AG09309 (cell line): ENCODE results near the gene WDFY2.

Experiments
- DNase-seq: peaks from one replicate; pipeline ENCODE4 v3.0.0-alpha.2; 2010; ENCODE audit warnings: low read depth
- H3K4me3 ChIP-seq: 2 replicates; pipeline ENCODE4 v1.5.1; 2011; ENCODE audit warnings: mild to moderate bottlenecking, low read depth, low read length, moderate library complexity; ENCODE audit not compliant: control insufficient read depth
- TF ChIP-seq, protein P1 (sequence below): IDR thresholded peaks from 2 replicates; pipeline ENCODE4 v1.5.1; 2011; ENCODE audit warnings: mild to moderate bottlenecking, low read depth, low read length, inconsistent platforms; ENCODE audit not compliant: insufficient read depth, control insufficient read depth; ENCODE audit errors: missing control alignments

WDFY2 gene, protein sequence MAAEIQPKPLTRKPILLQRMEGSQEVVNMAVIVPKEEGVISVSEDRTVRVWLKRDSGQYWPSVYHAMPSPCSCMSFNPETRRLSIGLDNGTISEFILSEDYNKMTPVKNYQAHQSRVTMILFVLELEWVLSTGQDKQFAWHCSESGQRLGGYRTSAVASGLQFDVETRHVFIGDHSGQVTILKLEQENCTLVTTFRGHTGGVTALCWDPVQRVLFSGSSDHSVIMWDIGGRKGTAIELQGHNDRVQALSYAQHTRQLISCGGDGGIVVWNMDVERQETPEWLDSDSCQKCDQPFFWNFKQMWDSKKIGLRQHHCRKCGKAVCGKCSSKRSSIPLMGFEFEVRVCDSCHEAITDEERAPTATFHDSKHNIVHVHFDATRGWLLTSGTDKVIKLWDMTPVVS

DNA sequence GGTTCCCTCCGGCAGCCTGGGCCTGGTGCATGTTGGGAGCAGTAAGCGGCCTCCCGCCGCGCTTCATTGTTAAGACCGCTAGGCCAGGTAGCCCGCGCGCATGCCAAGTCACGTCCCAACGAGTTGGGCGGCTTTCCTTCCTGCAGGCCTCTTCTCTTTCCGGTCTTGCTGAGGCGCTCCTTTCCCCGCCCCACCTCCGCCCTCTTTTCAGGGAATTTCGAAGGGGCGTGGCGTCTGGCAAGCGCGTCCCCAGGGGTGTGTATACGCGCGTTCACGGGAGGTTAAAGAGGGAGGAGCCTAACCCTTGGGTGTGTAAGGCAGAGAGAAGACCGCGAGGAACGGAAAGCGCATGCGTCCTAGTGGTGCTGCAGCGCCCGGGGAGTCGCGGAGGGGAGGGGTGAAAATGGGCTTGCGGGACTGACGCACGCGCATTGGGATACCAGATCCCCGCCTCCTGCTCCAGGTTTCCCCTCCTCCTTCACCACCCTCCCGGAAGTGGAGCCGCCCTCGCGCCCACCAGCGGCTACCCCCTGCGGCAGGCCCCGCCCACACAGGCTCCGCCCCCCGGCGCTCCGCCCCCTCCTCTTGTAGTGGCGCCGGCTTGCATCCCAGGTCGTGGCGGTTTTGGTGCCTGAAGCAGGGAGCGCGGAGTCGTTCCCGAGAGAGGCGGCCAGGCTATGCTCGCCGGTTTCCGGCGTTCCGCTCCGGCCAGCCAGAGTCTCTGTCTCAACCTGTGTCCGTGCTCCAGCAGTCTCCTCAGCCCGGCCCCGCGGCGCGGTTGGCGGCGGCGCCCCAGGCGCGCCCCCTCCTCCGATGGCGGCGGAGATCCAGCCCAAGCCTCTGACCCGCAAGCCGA is at the start of gene WDFY2:
Gene WDFY2, plus strand, starts transcription at position 588 of the 856 bp plus-strand sequence. Its CDS starts 226 bp downstream, at position 814.
- TF ChIP-seq, protein P1, sequence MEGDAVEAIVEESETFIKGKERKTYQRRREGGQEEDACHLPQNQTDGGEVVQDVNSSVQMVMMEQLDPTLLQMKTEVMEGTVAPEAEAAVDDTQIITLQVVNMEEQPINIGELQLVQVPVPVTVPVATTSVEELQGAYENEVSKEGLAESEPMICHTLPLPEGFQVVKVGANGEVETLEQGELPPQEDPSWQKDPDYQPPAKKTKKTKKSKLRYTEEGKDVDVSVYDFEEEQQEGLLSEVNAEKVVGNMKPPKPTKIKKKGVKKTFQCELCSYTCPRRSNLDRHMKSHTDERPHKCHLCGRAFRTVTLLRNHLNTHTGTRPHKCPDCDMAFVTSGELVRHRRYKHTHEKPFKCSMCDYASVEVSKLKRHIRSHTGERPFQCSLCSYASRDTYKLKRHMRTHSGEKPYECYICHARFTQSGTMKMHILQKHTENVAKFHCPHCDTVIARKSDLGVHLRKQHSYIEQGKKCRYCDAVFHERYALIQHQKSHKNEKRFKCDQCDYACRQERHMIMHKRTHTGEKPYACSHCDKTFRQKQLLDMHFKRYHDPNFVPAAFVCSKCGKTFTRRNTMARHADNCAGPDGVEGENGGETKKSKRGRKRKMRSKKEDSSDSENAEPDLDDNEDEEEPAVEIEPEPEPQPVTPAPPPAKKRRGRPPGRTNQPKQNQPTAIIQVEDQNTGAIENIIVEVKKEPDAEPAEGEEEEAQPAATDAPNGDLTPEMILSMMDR = no peak
- peak; percentile 99 for DNase-seq
- peak within 1 kb of the TSS; percentile 68 for H3K4me3 ChIP-seq

DNA sequence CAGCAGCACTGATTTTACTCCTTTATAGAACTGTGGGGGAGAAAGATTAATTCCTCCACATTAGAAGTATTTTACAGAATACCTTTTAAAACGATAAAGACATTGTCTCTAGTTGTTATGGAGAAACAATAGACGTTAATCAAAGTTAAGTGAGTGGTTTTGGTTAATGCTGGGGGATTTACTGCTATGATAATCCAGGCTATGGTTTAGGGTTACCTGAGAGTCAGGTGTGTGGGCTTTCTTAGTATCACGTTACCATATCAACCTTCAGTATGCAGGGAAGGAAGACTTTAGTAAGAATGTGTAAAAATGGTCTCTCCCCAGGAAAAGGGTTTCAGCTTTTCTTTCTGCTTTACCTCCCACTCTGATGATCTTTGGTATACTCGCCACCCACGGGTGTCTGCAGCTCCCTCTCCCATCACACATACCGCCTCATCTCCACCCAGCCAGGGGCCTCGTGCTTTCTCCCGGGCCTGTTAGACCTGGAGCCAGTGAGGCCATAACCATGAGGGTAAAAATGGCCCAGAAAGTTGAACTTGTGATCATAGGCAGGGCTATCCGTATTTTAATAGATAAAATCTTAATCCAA is 45.6 kb upstream of the WDFY2 start:
- DNase-seq = no peak
- no peak overlapping the region for H3K4me3 ChIP-seq
- TF ChIP-seq, protein P1 = no peak

DNA sequence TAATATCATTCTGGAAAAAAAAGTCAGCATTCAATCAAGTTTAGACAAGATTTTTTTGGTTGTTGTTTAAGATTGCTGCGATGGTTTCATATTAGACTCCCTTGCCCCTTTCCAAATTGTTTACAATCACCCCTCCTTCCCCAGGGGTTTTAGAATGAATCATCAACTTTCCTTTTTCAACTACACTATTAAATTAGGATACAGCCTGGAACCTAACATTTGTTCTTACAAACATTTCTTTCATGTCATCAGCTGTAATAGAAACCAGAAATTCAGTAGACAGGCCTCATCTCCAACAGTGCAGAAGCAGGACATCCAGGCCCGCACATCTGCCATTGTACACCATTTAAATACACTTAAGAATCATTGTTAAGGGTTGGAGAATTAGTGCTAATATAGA is 44.4 kb upstream of the WDFY2 start:
- TF ChIP-seq, protein P1 = no peak
- DNase-seq = no peak
- no peak overlapping the region for H3K4me3 ChIP-seq

DNA sequence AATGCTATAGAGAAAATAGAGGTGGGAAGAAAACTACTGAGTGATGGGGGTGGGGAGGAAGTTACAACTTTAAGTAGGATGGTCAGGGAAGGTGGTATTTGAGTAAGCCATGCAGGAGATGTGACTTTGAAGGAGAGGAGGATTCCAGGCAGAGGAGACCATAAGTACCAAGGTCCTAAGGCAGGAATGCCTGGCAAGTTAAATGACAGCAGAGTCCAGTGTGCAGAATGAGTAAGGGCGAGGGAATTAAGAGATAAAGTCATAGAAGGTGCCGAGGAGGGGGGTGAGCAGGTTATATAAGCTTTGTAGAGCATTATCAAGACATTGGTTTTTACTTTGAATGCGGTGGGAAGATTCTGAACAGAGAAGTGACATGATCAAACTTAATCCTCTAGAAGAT is 43.2 kb upstream of the WDFY2 start:
- no peak for DNase-seq
- TF ChIP-seq, protein P1 = no peak
- H3K4me3 ChIP-seq = no peak overlapping the region

DNA sequence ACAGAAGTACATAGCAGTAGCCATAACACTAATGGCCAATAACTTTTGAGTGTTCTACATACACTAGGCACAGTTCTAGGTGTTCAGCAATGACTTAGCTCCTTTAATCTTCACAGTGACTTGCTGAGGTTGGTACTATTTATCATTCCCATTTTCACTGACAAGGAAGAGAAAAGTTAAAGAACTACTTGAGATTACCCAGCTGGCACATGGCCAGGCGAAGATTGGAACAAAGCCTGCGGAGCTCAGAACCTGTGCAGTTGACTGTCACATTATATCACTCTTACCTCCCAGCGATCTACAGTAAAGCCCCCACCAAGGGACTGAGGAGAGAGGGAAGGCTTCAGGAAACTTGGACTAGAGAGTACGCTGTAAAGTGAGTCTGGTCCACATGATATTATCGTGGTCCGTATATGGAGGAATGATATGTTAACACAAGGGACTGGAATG is 42.4 kb upstream of the WDFY2 start:
- no peak overlapping the region for H3K4me3 ChIP-seq
- TF ChIP-seq, protein P1 = no peak
- no peak for DNase-seq
